A673 (cell line): ENCODE measurements around the gene ZNFX1. TPM values are rescaled to one million over a fixed set of nuclear protein-coding genes. Genes with fewer than 3 reads are reported as not detected.

Source experiments
- BruUV-seq: library from RNA; stranded (reverse); fragments of 400-500 nt; replicated peaks from 2 replicates; lab custom pipeline; 2021; lab: Mats Ljungman, UMichigan
- CTCF ChIA-PET: fragments of 300-600 bp; sonication (Branson Sonifier 250); formaldehyde crosslinking; loops from one replicate; lab custom pipeline; 2022; ENCODE audit warnings: antibody characterized with exemption; lab: Charles Lee
- POLR2A ChIA-PET: fragments of 300-600 bp; sonication (Branson Sonifier 250); formaldehyde crosslinking; loops from one replicate; lab custom pipeline; 2022; ENCODE audit warnings: antibody characterized with exemption; ENCODE audit not compliant: low non-redundant PET; lab: Charles Lee
- DNase-seq: peaks from one replicate; pipeline ENCODE4 v3.0.0-alpha.2; 2015; ENCODE audit warnings: low spot score
- H3K27ac ChIP-seq: fragments of 200-600 bp; sonication (generic); 2 replicates; pipeline ENCODE4 v1.5.1; 2016; ENCODE audit warnings: mixed run types, low read depth, mild to moderate bottlenecking, mixed read lengths, antibody characterized with exemption, low read length; ENCODE audit not compliant: poor library complexity, severe bottlenecking
- H3K27me3 ChIP-seq: fragments of 200-600 bp; sonication (generic); replicated peaks from 2 replicates; pipeline ENCODE4 v1.6.1; 2017; ENCODE audit warnings: mixed run types, low read depth, mild to moderate bottlenecking, mixed read lengths, antibody characterized with exemption, low read length; ENCODE audit not compliant: insufficient read depth, poor library complexity
- H3K36me3 ChIP-seq: fragments of 200-600 bp; sonication (generic); 2 replicates; pipeline ENCODE4 v1.6.1; 2016; ENCODE audit warnings: mixed run types, mild to moderate bottlenecking, mixed read lengths, antibody characterized with exemption, low read length; ENCODE audit not compliant: insufficient read depth, poor library complexity, severe bottlenecking
- H3K4me1 ChIP-seq: fragments of 200-600 bp; sonication (generic); 2 replicates; pipeline ENCODE4 v1.6.1; 2017; ENCODE audit warnings: mixed run types, mild to moderate bottlenecking, mixed read lengths, antibody characterized with exemption, low read length; ENCODE audit not compliant: insufficient read depth, poor library complexity, severe bottlenecking
- H3K4me3 ChIP-seq: fragments of 200-600 bp; sonication (generic); 2 replicates; pipeline ENCODE4 v1.5.1; 2016; ENCODE audit warnings: low read depth, mixed run types, mild to moderate bottlenecking, mixed read lengths, low read length; ENCODE audit not compliant: poor library complexity, severe bottlenecking
- H3K9me3 ChIP-seq: fragments of 200-600 bp; sonication (generic); 2 replicates; pipeline ENCODE4 v1.6.1; 2016; ENCODE audit warnings: mixed run types, low read depth, mild to moderate bottlenecking, mixed read lengths, antibody characterized with exemption, low read length; ENCODE audit not compliant: poor library complexity, severe bottlenecking
- CTCF ChIP-seq: fragments of 300-800, 200-600 bp; sonication (generic); conservative IDR thresholded peaks from 2 replicates; pipeline ENCODE4 v1.5.1; 2017; ENCODE audit warnings: low read depth, mild to moderate bottlenecking, antibody characterized with exemption, low read length, moderate library complexity, mixed read lengths
- EZH2 ChIP-seq: fragments of 200-600 bp; sonication (generic); IDR thresholded peaks from 2 replicates; pipeline ENCODE4 v1.6.1; 2017; ENCODE audit warnings: borderline replicate concordance, low read depth, mild to moderate bottlenecking, mixed read lengths, antibody characterized with exemption, low read length; ENCODE audit not compliant: poor library complexity, severe bottlenecking
- intact Hi-C: fragments of 100-400 bp; cut with micrococcal nuclease; formaldehyde crosslinking; loops from one replicate; pipeline ENCODE4 v1.10.0; 2022; ENCODE audit not compliant: unreplicated experiment
- total RNA-seq: library from RNA; stranded (reverse); gene quantifications from 2 replicates; pipeline ENCODE4 v1.2.3, GENCODE V29; 2021

The ZNFX1 gene
- total RNA-seq, 1 experiment from 2014 or later, result 19.0 TPM

GRCh38 chr20:49259799-49260198, 18.1 kb downstream of the ZNFX1 start:
- Histone ChIP-seq H3K27ac (no peak overlapping the region), H3K4me3 (no peak overlapping the region), H3K9me3 (no peaks in the 10 kb centered on the region), H3K36me3 (peaks cover 77% of the 10 kb centered on the region), H3K27me3 (no peaks in the 10 kb centered on the region), H3K4me1 (no peaks in the 10 kb centered on the region)
- intact Hi-C loops, result no loop called here
- BruUV-seq, result no TSS peak
- ChIA-PET CTCF (interaction anchor here (0.6 kb wide), 1 partner anchor 1992 kb away, joined by 3 read pairs; no protein-coding TSS in a partner anchor), POLR2A (no interaction called here)
- TF ChIP-seq CTCF (no peak), EZH2 (no peak)
- DNase-seq, result no peak

GRCh38 chr20:49259284-49259683, 18.6 kb downstream of the ZNFX1 start:
- peaks cover 2% of the 10 kb centered on the region for H3K4me1 ChIP-seq
- CTCF ChIA-PET, result no interaction called here

DNA sequence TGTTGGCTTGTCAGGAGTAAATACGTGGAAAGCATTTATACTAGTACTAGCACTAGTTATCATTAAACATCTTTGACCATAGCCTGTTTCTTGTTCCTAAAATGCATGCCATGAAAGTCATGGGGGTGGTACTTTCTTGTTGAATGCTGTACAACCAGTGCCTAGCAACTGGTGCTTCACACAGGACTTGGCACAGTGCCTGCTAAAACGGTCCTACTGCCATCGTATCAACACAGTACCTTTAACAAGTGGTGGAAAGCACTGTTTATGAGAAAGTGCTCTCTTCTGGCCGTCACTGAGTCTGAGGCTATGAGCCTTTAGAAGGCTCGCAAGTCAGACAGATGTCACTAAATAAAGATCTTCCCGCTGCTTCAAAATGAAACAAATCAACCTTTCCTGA, 21.6 kb downstream of the ZNFX1 start:
- Histone ChIP-seq H3K4me3 (no peak overlapping the region), H3K36me3 (peaks cover 82% of the 10 kb centered on the region), H3K9me3 (no peaks in the 10 kb centered on the region), H3K4me1 (peaks cover 24% of the 10 kb centered on the region), H3K27me3 (no peaks in the 10 kb centered on the region), H3K27ac (no peak overlapping the region)
- TF ChIP-seq EZH2 (no peak), CTCF (no peak)
- ChIA-PET POLR2A (no interaction called here), CTCF (no interaction called here)
- BruUV-seq, result no TSS peak
- intact Hi-C loops, result no loop called here
- no peak for DNase-seq

More at GRCh38 chr20:49259284-49259683, 18.6 kb downstream of the ZNFX1 start:
- POLR2A ChIA-PET, result no interaction called here
- Histone ChIP-seq H3K36me3 (peaks cover 77% of the 10 kb centered on the region), H3K4me3 (no peak overlapping the region), H3K9me3 (no peaks in the 10 kb centered on the region), H3K27me3 (no peaks in the 10 kb centered on the region), H3K27ac (no peak overlapping the region)
- DNase-seq, result no peak
- no TSS peak for BruUV-seq
- intact Hi-C loops, result no loop called here
- no peak for TF ChIP-seq CTCF
- no peak for TF ChIP-seq EZH2
